Measurements from ENCODE around the gene KRTAP22-2. TPM values are rescaled to one million over a fixed set of nuclear protein-coding genes. Genes with fewer than 3 reads are reported as not detected.

KRTAP22-2 gene
- total RNA-seq, 1 donor: not detected

DNA sequence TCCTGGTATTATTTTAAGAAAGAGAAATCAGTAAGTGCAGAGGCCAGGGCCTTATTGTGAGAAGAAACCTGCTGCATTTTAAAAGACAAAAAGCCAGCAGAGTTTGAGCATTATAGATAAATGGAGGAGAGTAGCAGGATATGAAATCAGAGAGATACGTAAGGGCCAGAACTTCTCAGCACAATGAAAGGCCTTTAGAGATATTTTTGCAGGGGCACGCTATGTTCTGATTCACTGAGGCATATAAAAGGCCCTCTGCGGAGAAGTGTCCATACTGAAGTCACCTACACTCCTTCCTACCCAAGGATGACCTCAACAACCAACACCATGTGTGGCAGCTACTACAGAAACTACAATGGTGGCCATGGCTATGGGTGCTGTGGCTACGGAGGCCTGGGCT is 1.9 kb upstream of the KRTAP22-2 start, which contains the start of gene KRTAP6-3:
TSS of gene KRTAP6-3 (plus strand) at position 301 of the 400 bp plus-strand sequence. CDS start at position 307, 6 bp downstream.
- H4K20me1 ChIP-seq (ENCODE audit: insufficient read depth, low read length): no peaks in the 10 kb centered on the region
- H3K79me2 ChIP-seq (ENCODE audit: insufficient read depth, low read length): no peaks in the 10 kb centered on the region
- no peak within 1 kb of the TSS for H3K4me2 ChIP-seq (ENCODE audit: insufficient read depth, low read length)
- H3K27ac ChIP-seq (ENCODE audit: low read depth, low read length): no peak within 1 kb of the TSS
- no peaks in the 10 kb centered on the region for H3K9me3 ChIP-seq (ENCODE audit: low read depth, low read length)
- no peak within 1 kb of the TSS for H2AFZ ChIP-seq (ENCODE audit: low read length)
- H3K4me1 ChIP-seq (ENCODE audit: insufficient read depth, low read length): no peaks in the 10 kb centered on the region
- DNase-seq (ENCODE audit: insufficient read length, low spot score, missing footprints): no peak
- H3K36me3 ChIP-seq (ENCODE audit: insufficient read depth, low read length): no peaks in the 10 kb centered on the region
- no peak for TF ChIP-seq CTCF (IDR thresholded peaks at IDR 0.05; ENCODE audit: extremely low read depth, low read depth, low read length)
- no peak within 1 kb of the TSS for H3K4me3 ChIP-seq (ENCODE audit: insufficient read depth, low read length)
- no peaks in the 10 kb centered on the region for H3K27me3 ChIP-seq (ENCODE audit: insufficient read depth, low read length)

GRCh38 chr21:30582870-30583269 is 7.3 kb downstream of the KRTAP22-2 start:
- H4K20me1 ChIP-seq (ENCODE audit: insufficient read depth, low read length): no peaks in the 10 kb centered on the region
- H3K4me2 ChIP-seq (ENCODE audit: insufficient read depth, low read length): no peak overlapping the region
- no peaks in the 10 kb centered on the region for H3K27me3 ChIP-seq (ENCODE audit: insufficient read depth, low read length)
- no peak overlapping the region for H3K27ac ChIP-seq (ENCODE audit: low read depth, low read length)
- H3K4me1 ChIP-seq (ENCODE audit: insufficient read depth, low read length): no peaks in the 10 kb centered on the region
- H2AFZ ChIP-seq (ENCODE audit: low read length): no peak overlapping the region
- no peak for DNase-seq (ENCODE audit: insufficient read length, low spot score, missing footprints)
- H3K4me3 ChIP-seq (ENCODE audit: insufficient read depth, low read length): no peak overlapping the region
- H3K36me3 ChIP-seq (ENCODE audit: insufficient read depth, low read length): no peaks in the 10 kb centered on the region
- peaks cover 1% of the 10 kb centered on the region for H3K9me3 ChIP-seq (ENCODE audit: low read depth, low read length)
- H3K79me2 ChIP-seq (ENCODE audit: insufficient read depth, low read length): no peaks in the 10 kb centered on the region
- no peak for TF ChIP-seq CTCF (IDR thresholded peaks at IDR 0.05; ENCODE audit: extremely low read depth, low read depth, low read length)

GRCh38 chr21:30580132-30580531 is 10.1 kb downstream of the KRTAP22-2 start:
- H3K4me3 ChIP-seq (ENCODE audit: insufficient read depth, low read length): no peak overlapping the region
- no peak overlapping the region for H2AFZ ChIP-seq (ENCODE audit: low read length)
- H3K4me1 ChIP-seq (ENCODE audit: insufficient read depth, low read length): no peaks in the 10 kb centered on the region
- H3K79me2 ChIP-seq (ENCODE audit: insufficient read depth, low read length): no peaks in the 10 kb centered on the region
- H3K27ac ChIP-seq (ENCODE audit: low read depth, low read length): no peak overlapping the region
- no peaks in the 10 kb centered on the region for H3K36me3 ChIP-seq (ENCODE audit: insufficient read depth, low read length)
- H3K27me3 ChIP-seq (ENCODE audit: insufficient read depth, low read length): no peaks in the 10 kb centered on the region
- no peak for TF ChIP-seq CTCF (IDR thresholded peaks at IDR 0.05; ENCODE audit: extremely low read depth, low read depth, low read length)
- H4K20me1 ChIP-seq (ENCODE audit: insufficient read depth, low read length): no peaks in the 10 kb centered on the region
- DNase-seq (ENCODE audit: insufficient read length, low spot score, missing footprints): no peak
- no peaks in the 10 kb centered on the region for H3K9me3 ChIP-seq (ENCODE audit: low read depth, low read length)
- H3K4me2 ChIP-seq (ENCODE audit: insufficient read depth, low read length): no peak overlapping the region

GRCh38 chr21:30579346-30579745 is 10.9 kb downstream of the KRTAP22-2 start:
- H3K79me2 ChIP-seq (ENCODE audit: insufficient read depth, low read length): no peaks in the 10 kb centered on the region

More at GRCh38 chr21:30579346-30579745, 10.9 kb downstream of the KRTAP22-2 start:
- no peak for DNase-seq (ENCODE audit: insufficient read length, low spot score, missing footprints)
- no peaks in the 10 kb centered on the region for H3K27me3 ChIP-seq (ENCODE audit: insufficient read depth, low read length)
- no peak overlapping the region for H3K4me3 ChIP-seq (ENCODE audit: insufficient read depth, low read length)
- H2AFZ ChIP-seq (ENCODE audit: low read length): no peak overlapping the region
- H3K27ac ChIP-seq (ENCODE audit: low read depth, low read length): no peak overlapping the region
- no peak for TF ChIP-seq CTCF (IDR thresholded peaks at IDR 0.05; ENCODE audit: extremely low read depth, low read depth, low read length)
- H4K20me1 ChIP-seq (ENCODE audit: insufficient read depth, low read length): no peaks in the 10 kb centered on the region
- H3K4me1 ChIP-seq (ENCODE audit: insufficient read depth, low read length): no peaks in the 10 kb centered on the region
- H3K9me3 ChIP-seq (ENCODE audit: low read depth, low read length): no peaks in the 10 kb centered on the region
- no peak overlapping the region for H3K4me2 ChIP-seq (ENCODE audit: insufficient read depth, low read length)
- H3K36me3 ChIP-seq (ENCODE audit: insufficient read depth, low read length): no peaks in the 10 kb centered on the region
